Mucosa of rectum (tissue), 2 donors: ENCODE data around the gene XAB2.

Source experiments
- H3K27ac ChIP-seq, 2 donors: one replicate each; pipeline ENCODE4 v1.7.0; 2013; ENCODE audit warnings: inconsistent platforms in 2 of 2, low read depth in 2 of 2, low read length in 2 of 2
- H3K27me3 ChIP-seq, 2 donors: one replicate each; pipeline ENCODE4 v1.7.0; 2013; ENCODE audit warnings: low read length in 2 of 2; ENCODE audit not compliant: control insufficient read depth in 2 of 2, insufficient read depth in 2 of 2
- H3K36me3 ChIP-seq, 2 donors: one replicate each; pipeline ENCODE4 v1.7.0; 2013; ENCODE audit warnings: low read length in 2 of 2; ENCODE audit not compliant: control insufficient read depth in 2 of 2, insufficient read depth in 2 of 2
- H3K4me1 ChIP-seq, 2 donors: one replicate each; pipeline ENCODE4 v1.7.0; 2013; ENCODE audit warnings: low read length in 2 of 2, mild to moderate bottlenecking in 1 of 2; ENCODE audit not compliant: control insufficient read depth in 2 of 2, insufficient read depth in 2 of 2
- H3K4me3 ChIP-seq, 2 donors: one replicate each; pipeline ENCODE4 v1.7.0; 2013; ENCODE audit warnings: low read length in 2 of 2
- H3K9ac ChIP-seq, 2 donors: one replicate each; pipeline ENCODE4 v1.7.0; 2013; ENCODE audit warnings: low read length in 2 of 2, low read depth in 1 of 2, mild to moderate bottlenecking in 1 of 2
- H3K9me3 ChIP-seq, 2 donors: one replicate each; pipeline ENCODE4 v1.7.0; 2013; ENCODE audit warnings: low read length in 2 of 2; ENCODE audit not compliant: control insufficient read depth in 2 of 2
- donor health status: healthy.
- donor health status: Normal muscosa, but diverticular disease.

Gene XAB2

GRCh38 chr19:7642295-7643030 lies 13.1 kb upstream of the XAB2 start:
- Histone ChIP-seq H3K27ac (no peak overlapping the region), H3K9me3 (no peaks in the 10 kb centered on the region), H3K4me3 (no peak overlapping the region), H3K36me3 (peaks cover 6 to 25% of the 10 kb centered on the region in 2 donors), H3K27me3 (no peaks in the 10 kb centered on the region), H3K4me1 (peaks cover 0 to 6% of the 10 kb centered on the region in 2 donors), H3K9ac (no peak overlapping the region)

GRCh38 chr19:7641290-7642276 lies 12.2 kb upstream of the XAB2 start:
- H3K27me3 ChIP-seq, result no peaks in the 10 kb centered on the region
- H3K36me3 ChIP-seq, result peaks cover 6 to 25% of the 10 kb centered on the region in 2 donors
- H3K4me1 ChIP-seq, result peaks cover 0 to 9% of the 10 kb centered on the region in 2 donors
- no peak overlapping the region for H3K27ac ChIP-seq
- no peak overlapping the region for H3K4me3 ChIP-seq
- H3K9ac ChIP-seq, result no peak overlapping the region
- H3K9me3 ChIP-seq, result no peaks in the 10 kb centered on the region

GRCh38 chr19:7640803-7641202 lies 11.5 kb upstream of the XAB2 start:
- peaks cover 1 to 9% of the 10 kb centered on the region in 2 donors for H3K4me1 ChIP-seq

GRCh38 chr19:7639863-7640348 lies 10.6 kb upstream of the XAB2 start:
- no peaks in the 10 kb centered on the region for H3K27me3 ChIP-seq
- H3K9me3 ChIP-seq, result no peaks in the 10 kb centered on the region
- no peak overlapping the region for H3K4me3 ChIP-seq
- peaks cover 3 to 21% of the 10 kb centered on the region in 2 donors for H3K36me3 ChIP-seq
- H3K4me1 ChIP-seq, result peaks cover 2 to 9% of the 10 kb centered on the region in 2 donors
- no peak overlapping the region for H3K27ac ChIP-seq
- H3K9ac ChIP-seq, result no peak overlapping the region

More at GRCh38 chr19:7640803-7641202, 11.5 kb upstream of the XAB2 start:
- H3K4me3 ChIP-seq, result no peak overlapping the region
- no peak overlapping the region for H3K27ac ChIP-seq
- H3K9me3 ChIP-seq, result no peaks in the 10 kb centered on the region
- H3K9ac ChIP-seq, result no peak overlapping the region
- H3K36me3 ChIP-seq, result peaks cover 3 to 23% of the 10 kb centered on the region in 2 donors
- H3K27me3 ChIP-seq, result no peaks in the 10 kb centered on the region

GRCh38 chr19:7638802-7639465 lies 9.6 kb upstream of the XAB2 start:
- H3K9me3 ChIP-seq, result no peaks in the 10 kb centered on the region
- peaks cover 2 to 9% of the 10 kb centered on the region in 2 donors for H3K4me1 ChIP-seq
- no peak overlapping the region for H3K27ac ChIP-seq
- no peaks in the 10 kb centered on the region for H3K27me3 ChIP-seq
- no peak overlapping the region for H3K9ac ChIP-seq
- peaks cover 3 to 17% of the 10 kb centered on the region in 2 donors for H3K36me3 ChIP-seq
- H3K4me3 ChIP-seq, result no peak overlapping the region

- peak overlapping the region; percentile 79 to 90 for H3K9ac ChIP-seq
- peak overlapping the region; percentile 84 to 87 for H3K4me3 ChIP-seq
- peak overlapping the region; percentile 79 to 82 for H3K27ac ChIP-seq
These were observed 8.3 kb upstream of the XAB2 start for GRCh38 chr19:7637374-7638256.

GRCh38 chr19:7636691-7637373 lies 7.5 kb upstream of the XAB2 start, which contains the start of gene STXBP2:
Gene STXBP2, plus strand, starts transcription at chr19:7637110. Its CDS starts 40 bp downstream, at chr19:7637150.
- no peaks in the 10 kb centered on the region for H3K27me3 ChIP-seq
- H3K36me3 ChIP-seq, result peaks cover 0 to 16% of the 10 kb centered on the region in 2 donors
- H3K4me3 ChIP-seq, result peak within 1 kb of the TSS; percentile 84 to 87
- H3K9me3 ChIP-seq, result no peaks in the 10 kb centered on the region
- peak within 1 kb of the TSS; percentile 79 to 90 for H3K9ac ChIP-seq
- peaks cover 2 to 9% of the 10 kb centered on the region in 2 donors for H3K4me1 ChIP-seq
- peak within 1 kb of the TSS; percentile 79 to 82 for H3K27ac ChIP-seq

More at GRCh38 chr19:7637374-7638256, 8.3 kb upstream of the XAB2 start:
- H3K27me3 ChIP-seq, result no peaks in the 10 kb centered on the region
- no peaks in the 10 kb centered on the region for H3K9me3 ChIP-seq
- peaks cover 2 to 9% of the 10 kb centered on the region in 2 donors for H3K4me1 ChIP-seq
- H3K36me3 ChIP-seq, result peaks cover 0 to 16% of the 10 kb centered on the region in 2 donors

- peak overlapping the region; percentile 79 to 82 for H3K27ac ChIP-seq
- peaks cover 2 to 9% of the 10 kb centered on the region in 2 donors for H3K4me1 ChIP-seq
- no peaks in the 10 kb centered on the region for H3K27me3 ChIP-seq
- H3K9me3 ChIP-seq, result no peaks in the 10 kb centered on the region
- H3K36me3 ChIP-seq, result peaks cover 0 to 18% of the 10 kb centered on the region in 2 donors
- H3K4me3 ChIP-seq, result peak overlapping the region in 1 of 2 donors; percentile 70
- H3K9ac ChIP-seq, result peak overlapping the region in 1 of 2 donors; percentile 52
These were observed 7.0 kb upstream of the XAB2 start for GRCh38 chr19:7636317-7636690.
